ENCODE data around the gene PDCD1. TPM values are rescaled to one million over a fixed set of nuclear protein-coding genes. Genes with fewer than 3 reads are reported as not detected.

Gene PDCD1
- total and polyA plus RNA-seq, 2 of the 13 experiments (the other 11 are each of a cell fraction or from before 2014, with no cell fraction given), result 0.04 TPM; not detected in 1

DNA sequence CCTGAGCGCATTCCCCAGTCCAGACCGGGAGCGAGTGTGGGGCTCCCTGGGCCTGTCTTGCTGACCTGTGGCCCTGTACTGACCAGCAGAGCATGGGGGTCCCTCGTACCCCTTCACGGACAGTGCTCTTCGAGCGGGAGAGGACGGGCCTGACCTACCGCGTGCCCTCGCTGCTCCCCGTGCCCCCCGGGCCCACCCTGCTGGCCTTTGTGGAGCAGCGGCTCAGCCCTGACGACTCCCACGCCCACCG is 44.4 kb downstream of the PDCD1 start:
- intact Hi-C loops (cut with micrococcal nuclease; ENCODE audit: unreplicated experiment), result no loop called here

DNA sequence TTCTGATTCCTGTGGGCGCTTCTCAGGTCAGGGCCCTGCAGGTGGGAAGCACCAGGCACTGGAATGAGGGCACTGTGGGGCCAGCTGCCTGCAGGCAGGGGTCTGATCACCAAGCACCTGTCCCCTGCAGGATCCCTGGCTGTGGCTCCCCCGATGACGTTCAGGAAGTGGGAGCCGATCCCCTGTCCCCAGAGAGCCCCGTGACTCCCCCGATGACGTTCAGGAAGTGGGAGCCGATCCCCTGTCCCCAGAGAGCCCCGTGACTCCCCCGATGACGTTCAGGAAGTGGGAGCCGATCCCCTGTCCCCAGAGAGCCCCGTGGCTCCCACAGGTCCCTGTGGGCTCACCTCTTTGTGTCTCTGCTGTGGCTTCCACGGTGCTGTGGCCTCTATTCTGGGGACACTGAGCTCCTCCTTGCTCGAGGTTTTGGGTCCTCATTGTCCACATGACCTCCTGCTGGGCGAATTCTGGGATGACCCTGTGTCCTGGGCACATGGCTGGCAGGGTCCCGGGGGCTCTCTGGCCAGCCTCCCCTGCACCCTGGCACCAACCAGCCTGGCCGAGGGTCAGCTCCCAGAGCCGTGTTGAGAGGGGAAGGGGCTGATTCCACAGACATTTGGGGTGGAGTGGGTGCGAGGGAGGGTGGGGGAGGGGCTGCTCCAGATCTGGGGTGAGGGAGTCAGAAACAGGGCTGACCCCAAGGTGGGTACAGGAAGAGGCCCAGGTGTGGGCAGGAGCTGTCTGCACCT is 44.9 kb downstream of the PDCD1 start:
- H3K27me3 ChIP-seq (ENCODE audit: control insufficient read depth in 1 of 2, insufficient read depth in 2 of 2, low read length in 2 of 2), result no peaks in the 10 kb centered on the region
- no TSS peak for BruUV-seq (replicated peaks)
- WGBS (ENCODE audit: low lambda C conversion rate), result 84% methylated on average over 18 of the region's 20 CpGs
- no peak overlapping the region for H3K27ac ChIP-seq (ENCODE audit: extremely low read length, insufficient read depth, low read length)
- no peak overlapping the region for H2AFZ ChIP-seq (ENCODE audit: low read length)
- no peak for DNase-seq (ENCODE audit: low spot score)
- ChIA-PET CTCF (ENCODE audit: low intra/inter-chr PET ratio, low total read pairs) (no interaction called here), POLR2A (interaction anchor here (1.3 to 1.4 kb wide), 2 partner anchors 40 to 44 kb away, joined by 3 to 4 read pairs; no protein-coding TSS in a partner anchor)
- peaks cover 43% of the 10 kb centered on the region for H3K79me2 ChIP-seq (ENCODE audit: insufficient read depth, low read length)
- H3K4me2 ChIP-seq (ENCODE audit: low read depth, low read length), result no peak overlapping the region
- FAIRE-seq, result no peak
- H3K9ac ChIP-seq (ENCODE audit: insufficient read depth, low read depth, low read length), result no peak overlapping the region
- peaks cover 49% of the 10 kb centered on the region for H3K4me1 ChIP-seq (ENCODE audit: insufficient read depth, low read length)
- in situ Hi-C loops (cut with HindIII; ENCODE audit: extremely low pct_ligation_motif_present, low pct_unique_long_range_greater_than_20kb) (no loop called here), intact Hi-C loops (cut with micrococcal nuclease; ENCODE audit: unreplicated experiment) (no loop called here)
- H3K4me3 ChIP-seq (replicated peaks in 1 of 3; ENCODE audit: insufficient read depth in 1 of 3, low read depth in 2 of 3, low read length in 3 of 3), result no peak overlapping the region
- H3K9me3 ChIP-seq (ENCODE audit: low read length), result no peaks in the 10 kb centered on the region
- H4K20me1 ChIP-seq (ENCODE audit: insufficient read depth, low read length), result peaks cover 10% of the 10 kb centered on the region; the same call in 1 of the 2 replicates
- no peak for ATAC-seq
- H3K36me3 ChIP-seq (replicated peaks in 1 of 2; ENCODE audit: control insufficient read depth in 1 of 2, insufficient read depth in 2 of 2, low read length in 2 of 2), result peaks cover 1 to 6% of the 10 kb centered on the region in 2 experiments; a peak in 3 of 5 replicates
- TF ChIP-seq NFRKB (IDR thresholded peaks at IDR 0.05), result no peak
- TF ChIP-seq RBM22 (optimal IDR thresholded peaks at IDR 0.05; ENCODE audit: low read length), result peak; percentile 26
- TF ChIP-seq, protein P1, sequence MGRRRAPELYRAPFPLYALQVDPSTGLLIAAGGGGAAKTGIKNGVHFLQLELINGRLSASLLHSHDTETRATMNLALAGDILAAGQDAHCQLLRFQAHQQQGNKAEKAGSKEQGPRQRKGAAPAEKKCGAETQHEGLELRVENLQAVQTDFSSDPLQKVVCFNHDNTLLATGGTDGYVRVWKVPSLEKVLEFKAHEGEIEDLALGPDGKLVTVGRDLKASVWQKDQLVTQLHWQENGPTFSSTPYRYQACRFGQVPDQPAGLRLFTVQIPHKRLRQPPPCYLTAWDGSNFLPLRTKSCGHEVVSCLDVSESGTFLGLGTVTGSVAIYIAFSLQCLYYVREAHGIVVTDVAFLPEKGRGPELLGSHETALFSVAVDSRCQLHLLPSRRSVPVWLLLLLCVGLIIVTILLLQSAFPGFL (CRISPR knock-in tag; IDR thresholded peaks at IDR 0.05), result no peak

More for the DNA sequence above, 44.4 kb downstream of the PDCD1 start:
- no peaks in the 10 kb centered on the region for H3K27me3 ChIP-seq (ENCODE audit: control insufficient read depth in 1 of 2, insufficient read depth in 2 of 2, low read length in 2 of 2)
- 97% methylated on average over 17 of the region's 17 CpGs for WGBS (ENCODE audit: low lambda C conversion rate)
- no TSS peak for BruUV-seq (replicated peaks)
- no peak overlapping the region for H3K27ac ChIP-seq (ENCODE audit: extremely low read length, insufficient read depth, low read length)
- no peak overlapping the region for H3K4me3 ChIP-seq (replicated peaks in 1 of 3; ENCODE audit: insufficient read depth in 1 of 3, low read depth in 2 of 3, low read length in 3 of 3)
- ChIA-PET POLR2A (interaction anchor here (1.3 to 1.4 kb wide), 2 partner anchors 40 to 44 kb away, joined by 3 to 4 read pairs; no protein-coding TSS in a partner anchor), CTCF (ENCODE audit: low intra/inter-chr PET ratio, low total read pairs) (no interaction called here)
- peaks cover 54% of the 10 kb centered on the region for H3K4me1 ChIP-seq (ENCODE audit: insufficient read depth, low read length)
- peaks cover 1 to 6% of the 10 kb centered on the region in 2 experiments; a peak in 3 of 5 replicates for H3K36me3 ChIP-seq (replicated peaks in 1 of 2; ENCODE audit: control insufficient read depth in 1 of 2, insufficient read depth in 2 of 2, low read length in 2 of 2)
- no peaks in the 10 kb centered on the region for H3K9me3 ChIP-seq (ENCODE audit: low read length)
- TF ChIP-seq, protein P2, sequence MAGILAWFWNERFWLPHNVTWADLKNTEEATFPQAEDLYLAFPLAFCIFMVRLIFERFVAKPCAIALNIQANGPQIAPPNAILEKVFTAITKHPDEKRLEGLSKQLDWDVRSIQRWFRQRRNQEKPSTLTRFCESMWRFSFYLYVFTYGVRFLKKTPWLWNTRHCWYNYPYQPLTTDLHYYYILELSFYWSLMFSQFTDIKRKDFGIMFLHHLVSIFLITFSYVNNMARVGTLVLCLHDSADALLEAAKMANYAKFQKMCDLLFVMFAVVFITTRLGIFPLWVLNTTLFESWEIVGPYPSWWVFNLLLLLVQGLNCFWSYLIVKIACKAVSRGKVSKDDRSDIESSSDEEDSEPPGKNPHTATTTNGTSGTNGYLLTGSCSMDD (CRISPR knock-in tag; IDR thresholded peaks at IDR 0.05), result no peak
- TF ChIP-seq, protein P3, sequence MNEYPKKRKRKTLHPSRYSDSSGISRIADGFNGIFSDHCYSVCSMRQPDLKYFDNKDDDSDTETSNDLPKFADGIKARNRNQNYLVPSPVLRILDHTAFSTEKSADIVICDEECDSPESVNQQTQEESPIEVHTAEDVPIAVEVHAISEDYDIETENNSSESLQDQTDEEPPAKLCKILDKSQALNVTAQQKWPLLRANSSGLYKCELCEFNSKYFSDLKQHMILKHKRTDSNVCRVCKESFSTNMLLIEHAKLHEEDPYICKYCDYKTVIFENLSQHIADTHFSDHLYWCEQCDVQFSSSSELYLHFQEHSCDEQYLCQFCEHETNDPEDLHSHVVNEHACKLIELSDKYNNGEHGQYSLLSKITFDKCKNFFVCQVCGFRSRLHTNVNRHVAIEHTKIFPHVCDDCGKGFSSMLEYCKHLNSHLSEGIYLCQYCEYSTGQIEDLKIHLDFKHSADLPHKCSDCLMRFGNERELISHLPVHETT (CRISPR knock-in tag; conservative IDR thresholded peaks at IDR 0.05), result no peak
- peak; percentile 69 for TF ChIP-seq AGO2 (optimal IDR thresholded peaks at IDR 0.05; ENCODE audit: low read depth, low read length)
- TF ChIP-seq AKAP8 (CRISPR knock-in tag; IDR thresholded peaks at IDR 0.05), result peak; percentile 6; the same call in 1 of the 2 replicates
- FAIRE-seq (no peak), DNase-seq (ENCODE audit: low spot score) (no peak), ATAC-seq (no peak)
- in situ Hi-C loops (cut with HindIII; ENCODE audit: extremely low pct_ligation_motif_present, low pct_unique_long_range_greater_than_20kb), result no loop called here
- H3K79me2 ChIP-seq (ENCODE audit: insufficient read depth, low read length), result peaks cover 38% of the 10 kb centered on the region
- no peak overlapping the region for H2AFZ ChIP-seq (ENCODE audit: low read length)
- H3K4me2 ChIP-seq (ENCODE audit: low read depth, low read length), result no peak overlapping the region
- H4K20me1 ChIP-seq (ENCODE audit: insufficient read depth, low read length), result peaks cover 10% of the 10 kb centered on the region; the same call in 1 of the 2 replicates
- H3K9ac ChIP-seq (ENCODE audit: insufficient read depth, low read depth, low read length), result no peak overlapping the region
